Rectal smooth muscle tissue (tissue), 1 donor: ENCODE data around the gene APOL6.
"Not testable (repeated sequence)": the region's sequence is repeated elsewhere in the genome, so short reads cannot be mapped to it uniquely, and the experiment has no call there.

Experiments used
- H3K27ac ChIP-seq: one replicate; pipeline ENCODE4 v1.7.0; 2013; ENCODE audit warnings: low read depth, low read length, inconsistent platforms
- H3K27me3 ChIP-seq: one replicate; pipeline ENCODE4 v1.7.0; 2013; ENCODE audit warnings: low read length; ENCODE audit not compliant: control insufficient read depth, insufficient read depth
- H3K36me3 ChIP-seq: one replicate; pipeline ENCODE4 v1.7.0; 2013; ENCODE audit warnings: low read length; ENCODE audit not compliant: control insufficient read depth, insufficient read depth
- H3K4me1 ChIP-seq: one replicate; pipeline ENCODE4 v1.7.0; 2013; ENCODE audit warnings: low read length; ENCODE audit not compliant: control insufficient read depth, insufficient read depth
- H3K4me3 ChIP-seq: one replicate; pipeline ENCODE4 v1.7.0; 2013; ENCODE audit warnings: low read length
- H3K9ac ChIP-seq: one replicate; pipeline ENCODE4 v1.7.0; 2013; ENCODE audit warnings: low read length

The APOL6 gene

DNA sequence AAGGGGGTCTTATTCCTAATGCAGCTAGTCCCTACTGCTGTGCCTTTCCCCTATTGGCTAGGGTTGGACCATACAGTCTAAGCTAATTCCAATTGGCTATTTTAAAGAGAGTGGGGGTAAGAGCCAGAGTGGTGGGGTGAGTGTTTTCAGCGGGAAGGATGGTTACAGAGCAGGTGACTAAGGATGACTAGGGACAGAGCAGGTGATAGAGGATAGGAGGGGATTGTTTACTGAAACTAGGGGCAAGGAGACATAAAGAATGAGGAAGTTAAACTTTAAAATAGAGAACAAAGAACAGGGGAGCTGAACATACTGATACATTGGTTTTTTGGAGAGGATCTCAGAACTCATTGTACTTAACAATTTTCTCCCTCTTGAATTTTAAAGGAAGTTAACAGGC, 27.8 kb downstream of the APOL6 start:
- not testable (repeated sequence) for H3K27ac ChIP-seq, H3K4me3 ChIP-seq, H3K27me3 ChIP-seq, H3K36me3 ChIP-seq, H3K9ac ChIP-seq, H3K4me1 ChIP-seq

DNA sequence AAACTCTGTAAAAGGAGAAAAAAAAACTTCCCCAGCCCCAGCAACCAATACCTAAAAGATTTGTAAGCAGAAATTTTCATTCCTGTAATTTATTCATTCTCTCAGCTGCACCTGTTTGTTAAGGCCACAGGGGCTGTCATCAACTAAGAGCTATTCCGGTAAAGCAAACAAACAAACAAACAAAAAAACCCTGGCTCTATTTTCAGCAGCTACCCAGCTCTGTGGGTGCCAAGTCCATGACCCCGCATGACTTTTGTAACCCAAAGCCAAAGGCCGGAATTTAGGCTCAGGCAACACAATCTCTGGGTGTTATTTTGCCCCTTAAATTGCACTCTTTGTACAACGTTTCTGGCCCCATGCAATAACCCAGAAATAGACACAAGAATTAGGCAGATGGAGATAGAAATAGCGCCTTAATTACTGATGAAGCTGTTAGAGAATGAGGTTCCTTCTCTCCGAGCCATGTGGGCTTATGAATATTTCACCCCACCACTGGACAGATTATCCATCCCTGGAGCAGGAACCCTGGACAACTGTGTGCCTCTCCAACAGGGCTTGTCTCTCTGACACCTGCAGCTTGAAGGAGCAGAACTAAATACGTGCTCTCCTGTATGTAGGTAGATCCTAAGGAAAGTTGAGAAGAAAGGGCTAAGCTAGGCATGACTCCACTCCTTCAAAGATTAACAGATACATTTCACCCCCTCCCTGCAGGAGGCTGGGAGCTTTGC, 29.4 kb downstream of the APOL6 start:
- H3K4me3 ChIP-seq = no peak overlapping the region
- no peaks in the 10 kb centered on the region for H3K36me3 ChIP-seq
- no peaks in the 10 kb centered on the region for H3K4me1 ChIP-seq
- H3K27me3 ChIP-seq = no peaks in the 10 kb centered on the region
- no peak overlapping the region for H3K27ac ChIP-seq
- no peak overlapping the region for H3K9ac ChIP-seq

DNA sequence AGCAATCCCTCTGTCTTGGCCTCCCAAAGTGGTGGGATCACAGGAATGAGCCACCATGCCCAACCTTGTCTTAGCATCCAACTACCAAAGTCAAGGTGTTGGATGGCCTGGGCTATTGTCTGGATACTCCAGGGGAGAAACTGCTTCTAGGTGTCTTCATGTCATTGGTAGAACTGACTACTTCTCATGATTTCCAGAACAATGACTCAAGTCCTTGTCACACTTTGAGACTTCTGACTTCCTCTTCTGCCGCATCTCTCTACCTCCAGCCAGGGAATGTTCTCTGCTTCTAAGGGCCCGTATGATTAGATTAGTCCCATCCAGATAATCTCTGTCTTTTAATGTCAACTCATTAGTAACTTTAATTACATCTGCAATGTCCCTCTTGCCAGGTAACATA, 30.6 kb downstream of the APOL6 start:
- Histone ChIP-seq H3K36me3 (no peaks in the 10 kb centered on the region), H3K9ac (no peak overlapping the region), H3K4me3 (no peak overlapping the region), H3K27ac (no peak overlapping the region), H3K27me3 (no peaks in the 10 kb centered on the region), H3K4me1 (no peaks in the 10 kb centered on the region)

DNA sequence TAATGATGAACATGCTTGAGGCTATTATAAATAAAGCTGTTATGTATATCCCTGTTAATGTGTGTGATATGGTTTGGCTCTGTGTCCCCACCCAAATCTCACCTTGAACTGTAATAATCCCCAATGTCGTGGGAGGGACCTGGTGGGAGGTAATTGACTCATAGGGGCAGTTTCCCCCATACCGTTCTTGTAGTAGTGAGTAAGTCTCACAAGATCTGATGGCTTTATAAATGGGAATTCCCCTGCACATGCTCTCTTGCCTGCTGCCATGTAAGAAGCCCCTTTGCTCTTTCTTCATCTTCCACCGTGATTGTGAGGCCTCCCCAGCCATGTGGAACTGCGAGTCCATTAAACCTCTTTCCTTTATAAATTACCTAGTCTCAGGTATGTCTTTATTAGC, 31.2 kb downstream of the APOL6 start:
- not testable (repeated sequence) for H3K27ac ChIP-seq

DNA sequence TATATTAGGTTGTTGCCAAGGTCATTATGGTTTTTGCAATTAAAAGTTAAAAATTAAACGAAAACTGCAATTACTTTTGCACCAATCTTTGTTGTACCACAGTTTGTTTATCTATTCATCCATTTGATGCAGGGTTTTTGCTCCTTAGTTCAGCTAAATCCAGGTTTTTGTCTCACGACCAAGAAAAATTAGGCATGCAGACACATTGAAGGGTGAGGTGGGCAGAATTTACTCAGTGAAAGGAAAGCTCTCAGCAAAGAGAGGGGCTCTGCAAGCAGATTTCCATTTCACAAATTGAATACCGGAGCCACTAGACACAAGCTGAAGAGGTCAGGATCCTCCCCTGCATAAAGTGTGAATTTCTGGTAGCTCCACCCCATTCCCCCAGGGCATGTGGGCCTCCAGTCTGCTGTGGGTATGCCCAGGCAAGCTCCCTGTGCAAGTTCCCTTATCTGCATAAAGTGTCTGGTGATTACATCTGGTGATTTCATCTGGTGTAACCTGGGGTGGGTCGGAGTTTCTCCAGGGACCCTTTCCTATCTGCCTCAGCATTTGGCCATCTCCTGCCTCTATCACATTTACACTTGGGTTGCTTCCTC, 33.3 kb downstream of the APOL6 start:
- Histone ChIP-seq H3K4me3 (no peak overlapping the region), H3K36me3 (no peaks in the 10 kb centered on the region), H3K27me3 (no peaks in the 10 kb centered on the region), H3K4me1 (no peaks in the 10 kb centered on the region), H3K9ac (no peak overlapping the region), H3K27ac (no peak overlapping the region)

More for the DNA sequence above, 31.2 kb downstream of the APOL6 start:
- H3K36me3 ChIP-seq, H3K4me1 ChIP-seq, H3K4me3 ChIP-seq, H3K27me3 ChIP-seq, H3K9ac ChIP-seq: not testable (repeated sequence)

DNA sequence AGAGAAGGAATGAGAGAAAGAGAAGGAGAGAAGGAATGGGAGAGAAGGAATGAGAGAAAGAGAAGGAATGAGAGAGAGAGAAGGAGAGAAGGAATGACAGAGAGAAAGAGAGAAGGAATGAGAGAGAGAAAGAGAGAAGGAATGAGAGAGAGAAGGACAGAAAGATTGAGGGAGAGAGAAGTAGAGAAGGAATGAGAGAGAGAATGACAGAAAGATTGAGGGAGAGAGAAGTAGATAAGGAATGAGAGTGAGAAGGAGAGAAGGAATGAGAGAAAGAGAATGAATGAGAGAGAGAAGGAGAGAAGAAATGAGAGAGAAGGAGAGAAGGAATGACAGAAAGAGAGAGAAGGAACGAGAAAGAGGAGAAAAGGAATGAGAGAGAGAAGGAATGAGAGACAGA, 35.3 kb downstream of the APOL6 start:
- Histone ChIP-seq H3K36me3 (no peaks in the 10 kb centered on the region), H3K4me1 (no peaks in the 10 kb centered on the region), H3K27ac (no peak overlapping the region)

DNA sequence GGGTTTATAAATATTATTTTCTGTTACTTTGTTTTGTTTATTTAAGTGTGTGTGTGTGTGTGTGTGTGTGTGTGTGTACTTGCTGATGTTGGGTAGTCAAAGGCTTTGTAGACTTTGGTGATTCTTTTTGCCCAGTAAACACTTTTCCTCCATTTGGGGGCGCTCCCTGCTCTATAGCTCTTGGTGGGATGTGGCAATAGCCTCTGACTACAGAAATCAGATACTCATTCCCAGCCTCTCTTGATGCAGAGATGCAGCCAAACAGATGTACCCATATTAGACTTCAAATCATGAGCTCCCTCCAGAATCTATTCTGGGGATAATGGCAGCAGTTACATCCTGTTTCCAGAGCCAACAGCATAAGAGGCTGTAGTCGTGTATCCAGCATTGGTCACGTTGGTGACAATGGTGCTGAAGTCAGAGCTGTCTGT, 36.0 kb downstream of the APOL6 start:
- no peaks in the 10 kb centered on the region for H3K27me3 ChIP-seq
- no peak overlapping the region for H3K27ac ChIP-seq
- no peaks in the 10 kb centered on the region for H3K36me3 ChIP-seq
- H3K9ac ChIP-seq = no peak overlapping the region
- H3K4me3 ChIP-seq = no peak overlapping the region
- no peaks in the 10 kb centered on the region for H3K4me1 ChIP-seq

More for the DNA sequence above, 35.3 kb downstream of the APOL6 start:
- Histone ChIP-seq H3K27me3 (no peaks in the 10 kb centered on the region), H3K9ac (no peak overlapping the region), H3K4me3 (no peak overlapping the region)

DNA sequence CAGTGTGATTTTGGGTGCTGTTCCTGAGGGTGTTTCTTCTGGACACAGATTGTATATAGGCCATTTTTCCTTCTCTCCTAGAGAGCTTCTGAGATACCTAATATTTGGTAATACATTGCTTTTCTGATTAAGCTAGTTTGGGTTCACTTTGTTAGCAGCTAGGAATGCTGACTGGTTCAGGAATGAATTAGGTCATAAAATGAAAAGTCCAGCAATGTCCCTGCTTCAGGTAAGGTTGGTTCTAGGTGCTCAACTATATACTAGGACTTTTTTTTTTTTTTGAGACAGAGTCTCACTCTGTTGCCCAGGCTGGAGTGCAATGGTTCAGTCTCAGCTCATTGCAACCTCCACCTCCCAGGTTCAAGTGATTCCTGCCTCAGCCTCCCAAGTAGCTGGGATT, 36.5 kb downstream of the APOL6 start:
- Histone ChIP-seq H3K27me3 (no peaks in the 10 kb centered on the region), H3K4me1 (no peaks in the 10 kb centered on the region), H3K4me3 (no peak overlapping the region), H3K27ac (no peak overlapping the region), H3K36me3 (no peaks in the 10 kb centered on the region), H3K9ac (no peak overlapping the region)

DNA sequence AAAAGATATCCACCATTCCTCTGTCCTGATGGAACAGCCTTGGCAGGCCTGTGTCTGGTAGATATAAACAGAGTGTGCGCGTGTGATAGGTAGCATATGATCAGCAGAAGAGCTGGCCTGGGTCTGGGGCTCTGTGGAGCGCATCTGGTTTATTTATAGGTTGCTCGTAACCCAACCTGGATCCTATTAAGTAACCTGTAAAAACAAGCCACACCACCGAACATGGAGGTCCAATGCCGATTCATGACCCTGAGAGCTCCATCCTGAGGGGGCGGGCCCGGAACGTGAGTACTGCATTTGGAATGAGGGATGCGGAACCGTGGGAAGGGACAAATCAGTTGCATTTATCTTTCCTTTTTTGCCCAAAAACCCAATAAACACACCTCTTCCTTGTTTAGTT, 37.5 kb downstream of the APOL6 start:
- Histone ChIP-seq H3K4me3 (no peak overlapping the region), H3K9ac (no peak overlapping the region), H3K36me3 (no peaks in the 10 kb centered on the region), H3K4me1 (no peaks in the 10 kb centered on the region), H3K27ac (no peak overlapping the region), H3K27me3 (no peaks in the 10 kb centered on the region)

DNA sequence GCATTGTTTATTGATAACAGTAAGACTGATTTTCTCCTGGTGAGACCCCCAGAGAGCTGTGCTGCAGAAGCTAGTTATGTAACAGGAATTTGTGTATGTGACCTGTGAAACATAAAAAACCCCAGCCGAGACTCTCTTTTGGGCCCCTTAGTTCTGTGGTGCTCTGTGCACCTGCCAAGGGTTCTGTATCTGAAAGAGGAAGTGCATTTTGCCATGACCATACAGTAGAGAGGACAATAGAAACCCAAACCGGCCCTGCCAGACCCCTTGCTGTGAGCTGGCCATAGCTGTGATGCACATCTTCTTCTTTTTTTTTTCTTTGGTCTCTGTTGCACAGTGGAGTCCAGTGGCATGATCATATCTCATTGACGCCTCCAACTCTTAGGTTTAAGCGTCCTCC, 38.1 kb downstream of the APOL6 start:
- Histone ChIP-seq H3K4me3 (no peak overlapping the region), H3K9ac (no peak overlapping the region), H3K27ac (no peak overlapping the region), H3K36me3 (no peaks in the 10 kb centered on the region), H3K27me3 (no peaks in the 10 kb centered on the region), H3K4me1 (no peaks in the 10 kb centered on the region)

DNA sequence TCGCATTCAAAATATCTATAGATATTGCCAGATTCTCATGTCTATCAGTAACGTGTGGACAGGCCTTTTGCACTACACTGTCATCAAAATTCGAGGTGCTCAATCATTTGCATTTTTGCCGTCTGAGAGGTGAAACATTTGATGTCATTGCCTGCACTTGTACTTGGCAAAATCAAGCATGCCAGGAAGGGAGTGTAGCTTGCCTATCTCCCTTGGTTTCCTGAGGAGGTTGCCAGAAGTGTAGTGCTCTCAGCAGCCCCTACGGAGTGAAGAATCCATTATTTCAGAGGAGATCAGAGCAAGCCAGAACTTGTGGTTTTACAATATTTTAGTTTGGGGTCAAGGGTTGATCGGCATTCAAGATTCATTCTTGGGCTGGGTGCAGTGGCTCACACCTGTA, 39.2 kb downstream of the APOL6 start:
- no peak overlapping the region for H3K9ac ChIP-seq
- no peaks in the 10 kb centered on the region for H3K27me3 ChIP-seq
- H3K36me3 ChIP-seq = no peaks in the 10 kb centered on the region
- H3K27ac ChIP-seq = no peak overlapping the region
- no peaks in the 10 kb centered on the region for H3K4me1 ChIP-seq
- no peak overlapping the region for H3K4me3 ChIP-seq

DNA sequence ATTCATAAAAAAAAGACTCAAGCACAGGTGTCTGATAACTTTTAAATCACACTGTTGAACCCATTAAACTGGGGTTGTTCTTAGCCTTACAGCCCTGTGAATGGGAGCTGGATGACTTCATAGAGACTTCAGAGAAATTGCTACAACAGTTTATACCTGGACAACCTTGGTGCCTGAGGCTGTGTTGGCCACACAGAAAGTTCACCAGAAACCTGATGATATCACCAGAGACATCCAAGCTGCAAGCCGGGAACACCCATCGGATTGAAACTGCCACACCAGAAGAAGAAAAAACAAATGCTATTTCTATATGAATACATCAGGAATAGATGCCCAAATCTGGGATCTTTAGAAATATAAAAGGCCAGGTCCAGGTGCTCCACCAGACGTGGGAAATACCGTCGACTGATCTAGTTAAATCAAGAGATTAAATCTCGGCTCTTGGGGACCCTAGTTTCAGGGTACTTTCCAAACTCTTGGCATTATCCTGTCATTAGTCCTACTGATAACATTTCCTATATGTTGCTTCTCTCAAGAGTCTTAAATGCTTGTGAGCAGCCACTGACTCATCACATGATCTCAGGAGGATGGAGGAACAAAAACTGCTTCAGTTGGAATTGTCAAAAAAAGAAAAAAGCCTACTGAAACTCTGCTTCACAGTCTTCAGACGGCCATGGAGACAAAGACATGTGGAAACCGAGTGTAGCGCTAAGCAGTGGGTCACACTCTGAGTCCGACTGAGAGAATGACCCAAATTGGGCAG, 40.8 kb downstream of the APOL6 start:
- Histone ChIP-seq H3K27me3 (no peaks in the 10 kb centered on the region), H3K4me1 (no peaks in the 10 kb centered on the region), H3K27ac (no peak overlapping the region), H3K36me3 (no peaks in the 10 kb centered on the region), H3K4me3 (no peak overlapping the region), H3K9ac (no peak overlapping the region)
